ENCODE data around the gene LRRC73. TPM values are rescaled to one million over a fixed set of nuclear protein-coding genes. Genes with fewer than 3 reads are reported as not detected.
"Not testable (repeated sequence)": the region's sequence is repeated elsewhere in the genome, so short reads cannot be mapped to it uniquely, and the experiment has no call there.

Gene LRRC73
- total RNA-seq, 1 donor from 2014 or later, result 0.40 TPM

DNA sequence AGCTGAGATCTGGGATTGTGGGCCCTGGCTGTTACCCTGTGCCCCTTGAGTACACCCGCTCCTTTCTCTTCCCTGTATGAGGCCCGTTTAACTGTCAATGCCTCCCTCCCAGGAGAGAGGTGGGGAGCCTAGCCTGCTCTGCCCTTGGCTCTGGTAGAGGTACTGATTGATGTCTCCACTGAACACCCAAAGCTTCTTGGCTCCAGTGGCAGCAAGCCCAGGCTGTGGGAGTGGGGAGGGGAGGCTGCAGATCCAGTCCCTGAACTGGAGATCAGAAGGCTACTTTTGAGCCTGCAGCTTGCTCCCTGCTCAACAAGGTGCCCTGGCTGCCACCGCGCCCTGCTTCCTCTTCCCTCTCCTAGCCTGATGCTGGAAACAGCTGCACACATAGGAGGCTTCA is 7.5 kb downstream of the LRRC73 start:
- Mint-ChIP-seq H3K27me3 (ENCODE audit: unreplicated experiment) (no peaks in the 10 kb centered on the region), H3K36me3 (ENCODE audit: unreplicated experiment) (peaks cover 42% of the 10 kb centered on the region), H3K27ac (ENCODE audit: unreplicated experiment) (no peak overlapping the region), H3K9me3 (ENCODE audit: unreplicated experiment) (no peaks in the 10 kb centered on the region), H3K4me1 (ENCODE audit: unreplicated experiment) (peaks cover 2% of the 10 kb centered on the region), H3K4me3 (ENCODE audit: unreplicated experiment) (no peak overlapping the region)
- TF ChIP-seq, protein P1, sequence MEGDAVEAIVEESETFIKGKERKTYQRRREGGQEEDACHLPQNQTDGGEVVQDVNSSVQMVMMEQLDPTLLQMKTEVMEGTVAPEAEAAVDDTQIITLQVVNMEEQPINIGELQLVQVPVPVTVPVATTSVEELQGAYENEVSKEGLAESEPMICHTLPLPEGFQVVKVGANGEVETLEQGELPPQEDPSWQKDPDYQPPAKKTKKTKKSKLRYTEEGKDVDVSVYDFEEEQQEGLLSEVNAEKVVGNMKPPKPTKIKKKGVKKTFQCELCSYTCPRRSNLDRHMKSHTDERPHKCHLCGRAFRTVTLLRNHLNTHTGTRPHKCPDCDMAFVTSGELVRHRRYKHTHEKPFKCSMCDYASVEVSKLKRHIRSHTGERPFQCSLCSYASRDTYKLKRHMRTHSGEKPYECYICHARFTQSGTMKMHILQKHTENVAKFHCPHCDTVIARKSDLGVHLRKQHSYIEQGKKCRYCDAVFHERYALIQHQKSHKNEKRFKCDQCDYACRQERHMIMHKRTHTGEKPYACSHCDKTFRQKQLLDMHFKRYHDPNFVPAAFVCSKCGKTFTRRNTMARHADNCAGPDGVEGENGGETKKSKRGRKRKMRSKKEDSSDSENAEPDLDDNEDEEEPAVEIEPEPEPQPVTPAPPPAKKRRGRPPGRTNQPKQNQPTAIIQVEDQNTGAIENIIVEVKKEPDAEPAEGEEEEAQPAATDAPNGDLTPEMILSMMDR (IDR thresholded peaks at IDR 0.05), result no peak
- no peak for DNase-seq (ENCODE audit: extremely low spot score, unreplicated experiment)

DNA sequence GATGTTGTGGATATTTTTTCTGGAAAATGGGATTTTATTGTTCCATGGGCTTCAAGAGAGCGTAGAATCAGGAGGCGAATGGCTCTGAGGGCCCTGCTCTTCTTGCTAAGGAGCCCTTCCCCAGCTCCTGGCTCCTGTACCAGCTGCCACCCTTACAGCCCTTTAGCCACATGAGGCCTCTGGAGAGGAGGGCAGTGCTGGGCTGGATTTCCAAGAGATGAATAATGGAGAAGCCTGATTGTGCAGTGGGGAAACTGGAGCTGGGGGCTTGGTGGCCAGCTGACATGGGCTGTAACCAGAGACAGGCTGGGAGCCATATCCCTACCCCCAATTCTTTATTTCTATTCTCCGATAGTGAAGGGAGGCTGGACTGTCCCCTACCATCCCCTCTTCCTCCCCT is 9.2 kb downstream of the LRRC73 start:
- DNase-seq (ENCODE audit: extremely low spot score, unreplicated experiment), result no peak
- Mint-ChIP-seq H3K4me3 (ENCODE audit: unreplicated experiment) (no peak overlapping the region), H3K27me3 (ENCODE audit: unreplicated experiment) (no peaks in the 10 kb centered on the region), H3K36me3 (ENCODE audit: unreplicated experiment) (peaks cover 42% of the 10 kb centered on the region), H3K27ac (ENCODE audit: unreplicated experiment) (no peak overlapping the region), H3K4me1 (ENCODE audit: unreplicated experiment) (peaks cover 20% of the 10 kb centered on the region), H3K9me3 (ENCODE audit: unreplicated experiment) (no peaks in the 10 kb centered on the region)
- TF ChIP-seq, protein P1 (IDR thresholded peaks at IDR 0.05), result no peak

DNA sequence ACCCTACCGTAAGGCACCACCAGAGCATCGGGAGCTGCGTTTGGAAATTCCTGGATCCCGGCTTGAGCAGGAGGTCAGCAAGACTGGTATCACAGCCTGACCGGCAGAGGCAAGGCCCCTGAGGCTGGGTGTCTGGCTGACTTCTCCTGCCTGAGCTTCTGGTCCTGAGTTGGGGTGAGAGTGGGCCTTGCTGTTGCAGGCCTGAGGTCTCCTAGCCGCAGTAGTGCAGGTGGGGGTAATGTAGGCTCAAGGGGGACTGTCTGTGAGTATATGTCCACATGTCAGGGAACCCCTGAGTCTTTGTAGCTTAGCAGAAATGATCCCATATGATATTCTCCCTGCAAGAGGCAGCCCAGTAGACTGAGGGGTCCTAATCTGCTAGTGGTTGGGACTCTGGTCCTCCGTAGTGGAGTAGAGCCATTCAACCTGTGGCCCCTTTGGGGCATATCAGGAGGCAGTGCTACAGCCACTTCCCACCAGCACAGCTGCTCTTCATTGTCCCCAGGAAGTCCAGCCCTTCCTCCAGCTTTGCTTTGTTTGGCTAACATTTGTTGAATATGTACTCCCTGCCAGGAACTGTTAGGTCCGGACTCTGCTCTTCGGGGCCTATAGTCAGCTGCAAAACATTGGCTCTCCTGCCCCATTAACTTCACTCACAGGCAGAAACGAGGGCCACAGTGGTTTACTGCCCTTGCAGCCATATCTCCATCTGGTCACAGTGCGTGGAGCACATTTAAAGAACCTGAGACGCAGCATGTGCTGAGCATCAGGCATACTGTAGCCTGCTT is 10.9 kb downstream of the LRRC73 start:
- Mint-ChIP-seq H3K4me3 (ENCODE audit: unreplicated experiment) (no peak overlapping the region), H3K4me1 (ENCODE audit: unreplicated experiment) (peaks cover 34% of the 10 kb centered on the region), H3K27me3 (ENCODE audit: unreplicated experiment) (no peaks in the 10 kb centered on the region), H3K36me3 (ENCODE audit: unreplicated experiment) (peaks cover 37% of the 10 kb centered on the region), H3K9me3 (ENCODE audit: unreplicated experiment) (no peaks in the 10 kb centered on the region), H3K27ac (ENCODE audit: unreplicated experiment) (no peak overlapping the region)
- DNase-seq (ENCODE audit: extremely low spot score, unreplicated experiment), result no peak
- TF ChIP-seq, protein P1 (IDR thresholded peaks at IDR 0.05), result no peak

DNA sequence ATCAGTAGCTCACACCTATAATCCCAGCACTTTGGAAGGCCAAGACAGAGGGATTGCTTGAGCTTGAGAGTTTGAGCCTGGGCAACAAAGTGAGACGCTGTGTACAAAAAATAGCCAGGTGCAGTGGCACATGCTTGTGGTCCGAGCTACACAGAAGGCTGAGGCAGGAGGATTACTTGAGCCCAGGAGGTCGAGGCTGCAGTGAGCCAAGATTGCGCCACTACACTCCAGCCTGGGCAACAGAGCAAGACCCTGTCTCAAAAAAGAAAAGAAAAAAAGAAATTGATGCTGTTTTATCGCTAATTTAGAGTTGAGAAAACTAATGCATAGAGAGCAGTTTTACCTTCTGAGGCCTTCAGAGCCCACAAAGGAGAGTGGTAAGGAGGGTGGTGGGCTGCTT is 11.9 kb downstream of the LRRC73 start:
- peaks cover 35% of the 10 kb centered on the region for H3K4me1 Mint-ChIP-seq (ENCODE audit: unreplicated experiment)
- H3K27me3 Mint-ChIP-seq (ENCODE audit: unreplicated experiment); H3K4me3 Mint-ChIP-seq (ENCODE audit: unreplicated experiment); H3K9me3 Mint-ChIP-seq (ENCODE audit: unreplicated experiment); H3K27ac Mint-ChIP-seq (ENCODE audit: unreplicated experiment); DNase-seq (ENCODE audit: extremely low spot score, unreplicated experiment): not testable (repeated sequence)
- H3K36me3 Mint-ChIP-seq (ENCODE audit: unreplicated experiment), result peaks cover 32% of the 10 kb centered on the region

DNA sequence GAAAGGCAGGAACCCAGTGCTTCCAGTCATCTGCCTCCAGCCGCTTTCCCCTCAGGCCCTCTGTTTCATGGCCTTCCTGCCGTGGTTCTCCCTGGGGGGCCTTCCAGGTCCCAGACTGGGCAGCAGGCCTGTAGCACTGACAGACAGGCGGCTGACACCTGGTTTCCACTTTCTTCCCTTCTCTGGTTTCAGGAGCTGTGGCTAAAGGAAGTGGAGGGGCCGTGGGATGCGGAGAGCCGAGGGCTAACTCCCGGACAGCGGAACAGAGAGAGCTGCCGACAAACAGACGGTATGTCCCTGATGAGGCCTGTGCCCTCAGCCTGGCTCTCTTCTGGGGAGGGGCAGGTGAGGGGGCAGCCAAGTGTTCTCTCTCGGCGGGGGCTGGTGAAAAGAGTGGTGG is 12.5 kb downstream of the LRRC73 start:
- no peak for DNase-seq (ENCODE audit: extremely low spot score, unreplicated experiment)
- Mint-ChIP-seq H3K4me1 (ENCODE audit: unreplicated experiment) (peaks cover 41% of the 10 kb centered on the region), H3K9me3 (ENCODE audit: unreplicated experiment) (no peaks in the 10 kb centered on the region), H3K36me3 (ENCODE audit: unreplicated experiment) (peaks cover 29% of the 10 kb centered on the region), H3K27ac (ENCODE audit: unreplicated experiment) (no peak overlapping the region), H3K27me3 (ENCODE audit: unreplicated experiment) (no peaks in the 10 kb centered on the region), H3K4me3 (ENCODE audit: unreplicated experiment) (no peak overlapping the region)
- TF ChIP-seq, protein P1 (IDR thresholded peaks at IDR 0.05), result no peak
